Esophagus squamous epithelium (tissue), 5 donors: ENCODE data around the gene PPP1R14C. TPM values are rescaled to one million over a fixed set of nuclear protein-coding genes. Genes with fewer than 3 reads are reported as not detected.
A peak's percentile ranks its signal among the peaks of the same experiment; 100 is the strongest.

Source experiments
- DNase-seq: peaks from one replicate; lab custom pipeline; 2025; lab: John Stamatoyannopoulos, UW
- H3K27ac ChIP-seq, 4 donors: fragments of 200-600 bp; sonication (generic); one replicate each; pipeline ENCODE4 v1.5.1; 2016 to 2019; ENCODE audit warnings: mild to moderate bottlenecking in 1 of 4
- H3K27me3 ChIP-seq, 4 donors: fragments of 200-600 bp; sonication (generic); 1 replicate in 3 of 4; 2 replicates in 1 of 4; pipeline versions ENCODE4 v1.5.1 to v1.6.0; 2017 to 2021; ENCODE audit warnings: antibody characterized with exemption in 1 of 4
- H3K36me3 ChIP-seq, 3 donors: fragments of 200-600 bp; sonication (generic); one replicate each; pipeline ENCODE4 v1.5.1; 2016 to 2019
- H3K4me1 ChIP-seq, 3 donors: fragments of 200-600 bp; sonication (generic); one replicate each; pipeline ENCODE4 v1.5.1; 2017 to 2019
- H3K4me3 ChIP-seq, 4 donors: fragments of 200-600 bp; sonication (generic); 1 replicate in 3 of 4; 2 replicates in 1 of 4; pipeline ENCODE4 v1.5.1; 2016 to 2019; ENCODE audit warnings: mild to moderate bottlenecking in 2 of 4, moderate library complexity in 1 of 4
- H3K9me3 ChIP-seq, 3 donors: fragments of 200-600 bp; sonication (generic); one replicate each; pipeline ENCODE4 v1.5.1; 2016 to 2019
- CTCF ChIP-seq, 6 experiments: fragments of 450-650 bp in 4 of 6; fragments of 200-600 bp in 2 of 6; sonication (generic) in 2 of 6; IDR thresholded peaks; one replicate each; pipeline ENCODE4 v1.5.1; 2016 to 2019; ENCODE audit warnings: antibody characterized with exemption in 6 of 6, mild to moderate bottlenecking in 4 of 6, moderate library complexity in 4 of 6
- POLR2A ChIP-seq, 4 donors: fragments of 450-650 bp; IDR thresholded peaks; one replicate each; pipeline ENCODE4 v1.6.1; 2017; ENCODE audit warnings: antibody characterized with exemption in 4 of 4, mild to moderate bottlenecking in 4 of 4, moderate library complexity in 3 of 4
- WGBS, 2 donors: methylation state at CpG; one replicate each; pipeline ENCODE4 v1.1.5; 2018; 5-methylcytosine and 5-hydroxymethylcytosine counted together
- intact Hi-C: fragments of 100-400 bp; cut with DNase I; formaldehyde crosslinking; loops from one replicate; pipeline ENCODE4 v1.15.0; 2022
- total RNA-seq, 4 donors: library from RNA; depleted of rRNA; stranded (reverse); fragments of >200 nt; gene quantifications; one replicate each; pipeline ENCODE4 v1.1.0, GENCODE V29; 2016
- donor health status: DM: yes; HTN: yes; CAD: no.

The PPP1R14C gene
- total RNA-seq, 4 donors from 2014 or later: 9.3 to 27.8 (median 21.3) TPM

GRCh38 chr6:150142097-150142669 is 661 bp upstream of the PPP1R14C start:
- DNase-seq: no peak
- Histone ChIP-seq H3K4me3 (peak overlapping the region; percentile 63 to 75 (median 67)), H3K27me3 (peaks cover 0 to 74% (median 8%) of the 10 kb centered on the region in 4 donors), H3K36me3 (no peaks in the 10 kb centered on the region), H3K9me3 (no peaks in the 10 kb centered on the region), H3K27ac (peak overlapping the region in 3 of 4 donors; percentile 72 to 74 (median 74)), H3K4me1 (peaks cover 11 to 45% (median 26%) of the 10 kb centered on the region in 3 donors)
- intact Hi-C loops: loop anchor here (10.0 kb wide), 1 partner anchor 113 kb away; no protein-coding TSS in a partner anchor
- TF ChIP-seq CTCF (IDR thresholded peaks at IDR 0.05) (no peak), POLR2A (IDR thresholded peaks at IDR 0.05) (no peak)
- WGBS, 2 donors: 4 to 9% methylated on average over 9 to 23 of the region's 25 CpGs

DNA sequence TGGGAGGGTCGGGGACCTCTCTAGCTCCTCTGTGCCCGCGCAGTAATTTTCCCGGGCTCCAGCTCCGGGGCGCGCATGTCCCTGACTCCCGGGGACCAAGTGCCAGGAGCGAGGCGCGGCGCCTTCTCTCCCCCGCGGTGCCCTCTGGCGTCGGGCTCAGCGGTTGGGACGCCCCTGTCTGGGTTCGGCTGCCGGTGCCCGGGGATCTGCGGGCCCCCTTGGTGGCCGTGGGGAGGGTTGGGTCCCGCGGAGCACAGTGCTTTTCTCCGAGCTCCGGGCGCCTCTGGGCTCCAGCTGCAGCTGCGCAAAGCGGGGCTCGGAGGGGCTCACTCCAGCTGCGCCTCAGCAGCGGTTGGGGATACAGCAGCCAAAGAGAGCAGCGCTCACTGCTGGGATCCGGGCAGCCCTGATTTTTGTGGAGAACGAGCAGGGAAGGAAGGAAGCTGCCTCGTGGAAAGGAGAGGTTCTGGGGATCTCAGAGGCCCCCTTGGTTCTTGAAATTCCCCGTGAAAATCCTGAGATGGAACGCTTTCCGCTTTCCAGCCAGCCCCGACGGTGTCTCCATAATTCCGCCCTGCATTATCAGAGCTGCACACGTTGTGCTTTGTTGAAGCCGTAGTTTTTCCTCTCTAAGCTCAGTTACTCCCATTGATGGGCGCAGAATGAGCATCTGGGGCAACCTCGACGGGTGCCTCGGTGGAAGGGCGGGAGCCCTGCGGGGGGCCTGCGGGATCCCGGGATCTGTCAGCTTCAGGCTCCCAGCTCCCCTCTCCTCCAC is 861 bp downstream of the PPP1R14C start:
- peak overlapping the region; percentile 63 to 75 (median 67) for H3K4me3 ChIP-seq
- H3K27me3 ChIP-seq: peaks cover 0 to 79% (median 8%) of the 10 kb centered on the region in 4 donors
- no peak for DNase-seq
- intact Hi-C loops: loop anchor here (10.0 kb wide), 1 partner anchor 111 kb away; no protein-coding TSS in a partner anchor
- H3K4me1 ChIP-seq: peaks cover 11 to 45% (median 26%) of the 10 kb centered on the region in 3 donors
- no peak for TF ChIP-seq CTCF (IDR thresholded peaks at IDR 0.05)
- no peak for TF ChIP-seq POLR2A (IDR thresholded peaks at IDR 0.05)
- WGBS, 2 donors: 0 to 7% methylated on average over 2 to 17 of the region's 53 CpGs
- H3K27ac ChIP-seq: peak overlapping the region; percentile 43 to 74 (median 73)
- H3K36me3 ChIP-seq: no peaks in the 10 kb centered on the region
- H3K9me3 ChIP-seq: no peaks in the 10 kb centered on the region

DNA sequence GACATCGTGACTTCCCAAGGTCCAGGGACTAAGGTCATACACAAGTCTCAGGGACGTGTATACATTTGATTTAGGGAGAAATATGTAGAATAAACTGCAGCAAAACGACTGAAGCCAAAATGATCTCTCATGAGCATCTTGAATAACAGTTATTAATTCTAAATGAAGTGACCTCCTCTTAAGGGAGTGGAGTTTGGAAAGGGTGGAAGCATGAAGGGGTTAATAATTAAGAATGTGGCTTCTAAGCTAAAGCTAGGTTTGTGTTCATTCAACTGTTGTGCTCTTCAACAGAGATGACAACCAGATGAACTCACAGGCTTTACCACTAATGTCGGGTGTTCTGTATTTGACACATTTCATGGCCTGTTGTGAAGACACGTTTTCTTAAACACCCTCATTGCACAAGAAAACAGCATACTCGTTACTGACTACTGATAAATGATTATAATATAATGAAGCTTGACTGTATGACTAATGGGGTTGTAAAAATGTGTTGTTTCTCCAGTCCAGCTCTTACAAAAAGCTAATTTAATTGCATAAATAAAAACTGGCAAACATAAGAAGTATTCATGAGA is 1.5 kb downstream of the PPP1R14C start:
- no peaks in the 10 kb centered on the region for H3K36me3 ChIP-seq
- DNase-seq: no peak
- TF ChIP-seq CTCF (IDR thresholded peaks at IDR 0.05) (no peak), POLR2A (IDR thresholded peaks at IDR 0.05) (no peak)
- H3K27me3 ChIP-seq: peaks cover 0 to 83% (median 8%) of the 10 kb centered on the region in 4 donors
- H3K27ac ChIP-seq: peak overlapping the region in 1 of 4 donors; percentile 74
- WGBS, 2 donors: 6 to 14% methylated on average over 4 to 5 of the region's 6 CpGs
- intact Hi-C loops: loop anchor here (10.0 kb wide), 1 partner anchor 110 kb away; no protein-coding TSS in a partner anchor
- H3K4me3 ChIP-seq: peak overlapping the region; percentile 63 to 75 (median 67)
- H3K4me1 ChIP-seq: peaks cover 11 to 45% (median 26%) of the 10 kb centered on the region in 3 donors
- H3K9me3 ChIP-seq: no peaks in the 10 kb centered on the region

DNA sequence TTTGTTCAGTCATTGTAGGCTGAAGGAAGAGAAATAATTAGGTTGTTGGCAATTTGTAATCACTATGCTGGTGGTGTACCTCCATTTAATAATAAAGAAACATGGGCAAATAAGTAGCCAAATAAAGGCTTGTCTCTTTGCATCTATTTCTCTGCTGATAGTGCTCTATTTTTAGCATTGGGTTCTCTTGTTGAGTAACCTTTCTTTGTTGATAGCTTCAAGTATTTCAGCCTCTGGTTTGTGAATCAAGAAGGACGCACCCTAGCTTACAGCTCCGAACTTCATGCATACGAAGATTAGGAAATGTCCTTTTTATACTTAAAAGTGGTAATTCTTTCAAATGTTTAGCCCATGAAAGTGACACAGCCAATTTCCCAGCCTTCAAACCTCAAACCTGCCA is 2.6 kb downstream of the PPP1R14C start:
- Histone ChIP-seq H3K27ac (peak overlapping the region; percentile 26 to 49 (median 42)), H3K36me3 (no peaks in the 10 kb centered on the region), H3K4me1 (peaks cover 11 to 52% (median 26%) of the 10 kb centered on the region in 3 donors), H3K4me3 (no peak overlapping the region), H3K27me3 (peaks cover 0 to 94% (median 8%) of the 10 kb centered on the region in 4 donors), H3K9me3 (no peaks in the 10 kb centered on the region)
- no peak for DNase-seq
- intact Hi-C loops: loop anchor here (10.0 kb wide), 1 partner anchor 109 kb away; no protein-coding TSS in a partner anchor
- TF ChIP-seq CTCF (IDR thresholded peaks at IDR 0.05) (no peak), POLR2A (IDR thresholded peaks at IDR 0.05) (no peak)
- WGBS, 2 donors: 53 to 55% methylated on average over 3 of the region's 3 CpGs
